ENCODE results near the gene SMTN. TPM values are rescaled to one million over a fixed set of nuclear protein-coding genes. Genes with fewer than 3 reads are reported as not detected.
"Not testable (repeated sequence)": the region's sequence is repeated elsewhere in the genome, so short reads cannot be mapped to it uniquely, and the experiment has no call there.

The SMTN gene
- total and polyA plus RNA-seq, 2 donors: 149 to 1,750 TPM

DNA sequence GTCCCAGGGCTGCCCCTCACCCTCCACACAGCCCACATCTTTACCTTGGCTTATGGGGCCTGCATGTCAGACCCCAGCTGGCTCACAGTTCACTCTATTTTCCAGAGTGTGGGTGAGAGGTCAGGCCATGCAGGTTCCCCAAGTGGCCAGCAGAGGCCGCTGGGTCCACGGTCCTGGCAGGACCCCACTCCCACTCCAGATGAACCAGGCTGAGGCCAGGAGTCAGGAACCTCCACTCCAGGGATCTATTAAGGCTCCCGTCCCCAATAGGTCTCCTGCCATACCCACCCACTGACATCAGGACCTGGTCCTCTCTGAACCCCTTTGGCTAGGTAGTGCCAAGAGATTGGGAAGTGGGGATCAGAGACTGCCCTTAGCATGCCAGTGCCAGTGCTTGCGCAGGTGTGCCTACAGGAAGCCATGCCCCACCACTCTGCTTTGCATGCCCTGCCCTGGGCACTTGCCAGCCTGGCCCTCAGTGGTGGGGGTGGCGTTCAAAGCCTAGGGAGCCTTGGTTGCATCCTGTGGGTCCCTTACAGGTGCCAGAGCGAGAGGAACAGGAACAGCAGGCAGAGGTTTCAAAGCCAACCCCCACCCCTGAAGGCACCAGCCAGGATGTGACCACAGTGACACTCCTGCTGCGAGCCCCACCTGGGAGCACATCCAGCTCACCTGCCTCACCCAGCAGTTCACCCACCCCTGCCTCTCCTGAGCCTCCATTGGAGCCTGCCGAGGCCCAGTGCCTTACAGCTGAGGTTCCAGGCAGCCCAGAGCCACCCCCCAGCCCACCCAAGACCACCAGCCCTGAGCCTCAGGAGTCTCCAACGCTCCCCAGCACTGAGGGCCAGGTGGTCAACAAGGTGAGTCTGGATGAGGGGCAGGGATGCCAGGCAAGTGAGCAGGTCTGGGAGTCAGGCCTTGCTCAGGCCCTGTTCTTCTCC, 8.3 kb downstream of the SMTN start:
- H3K4me1 ChIP-seq (ENCODE audit: insufficient read depth): no peaks in the 10 kb centered on the region
- DNase-seq (ENCODE audit: extremely low spot score): no peak
- no peaks in the 10 kb centered on the region for H3K36me3 ChIP-seq (ENCODE audit: insufficient read depth)
- H3K4me3 ChIP-seq (ENCODE audit: low read depth, low read length): no peak overlapping the region
- no peak overlapping the region for H3K27ac ChIP-seq (ENCODE audit: low read depth)
- WGBS: 57% methylated on average over 9 of the region's 9 CpGs

DNA sequence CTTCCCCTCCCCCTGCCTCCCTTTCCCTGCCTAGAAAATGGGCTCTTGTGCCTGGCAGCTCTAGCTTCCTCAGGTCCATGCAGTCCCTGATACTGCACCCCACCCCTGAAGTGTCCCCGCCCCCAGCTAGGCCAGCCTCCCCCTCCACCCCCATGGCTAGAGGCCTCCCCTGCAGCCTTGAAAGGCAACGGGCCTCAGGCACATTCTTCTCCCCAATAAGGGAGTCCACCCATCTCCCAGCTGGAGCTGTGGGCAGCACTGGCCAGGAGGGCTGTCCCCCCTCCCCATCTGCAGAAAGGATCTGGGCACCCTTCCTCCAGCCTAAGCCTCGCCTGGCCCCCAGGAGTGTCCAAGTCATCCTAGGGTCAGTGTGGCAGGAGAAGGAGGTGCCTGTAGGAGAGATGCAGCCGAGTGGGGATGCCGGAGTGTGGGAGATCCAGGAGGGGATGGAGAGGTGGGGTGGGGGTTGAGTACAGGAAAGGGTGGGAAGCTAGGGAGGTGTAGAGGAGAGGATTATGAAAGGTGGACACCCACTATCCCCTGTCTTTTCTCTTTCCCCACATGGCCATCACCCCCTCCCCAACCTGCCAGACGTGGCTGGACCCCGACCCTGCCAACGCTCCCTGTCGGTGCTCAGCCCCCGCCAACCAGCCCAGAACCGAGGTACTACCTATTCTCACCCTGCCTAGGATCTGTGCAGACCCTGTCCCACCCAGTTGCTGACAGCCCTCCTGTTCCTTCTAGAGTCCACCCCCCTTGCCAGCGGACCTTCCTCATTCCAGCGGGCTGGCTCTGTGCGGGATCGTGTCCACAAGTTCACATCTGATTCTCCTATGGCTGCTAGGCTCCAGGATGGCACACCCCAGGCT, 9.3 kb downstream of the SMTN start:
- H3K4me1 ChIP-seq (ENCODE audit: insufficient read depth): no peaks in the 10 kb centered on the region
- H3K27ac ChIP-seq (ENCODE audit: low read depth): peak overlapping the region; percentile 23
- H3K4me3 ChIP-seq (ENCODE audit: low read depth, low read length): no peak overlapping the region
- 53% methylated on average over 15 of the region's 15 CpGs for WGBS
- H3K36me3 ChIP-seq (ENCODE audit: insufficient read depth): no peaks in the 10 kb centered on the region
- DNase-seq (ENCODE audit: extremely low spot score): no peak

DNA sequence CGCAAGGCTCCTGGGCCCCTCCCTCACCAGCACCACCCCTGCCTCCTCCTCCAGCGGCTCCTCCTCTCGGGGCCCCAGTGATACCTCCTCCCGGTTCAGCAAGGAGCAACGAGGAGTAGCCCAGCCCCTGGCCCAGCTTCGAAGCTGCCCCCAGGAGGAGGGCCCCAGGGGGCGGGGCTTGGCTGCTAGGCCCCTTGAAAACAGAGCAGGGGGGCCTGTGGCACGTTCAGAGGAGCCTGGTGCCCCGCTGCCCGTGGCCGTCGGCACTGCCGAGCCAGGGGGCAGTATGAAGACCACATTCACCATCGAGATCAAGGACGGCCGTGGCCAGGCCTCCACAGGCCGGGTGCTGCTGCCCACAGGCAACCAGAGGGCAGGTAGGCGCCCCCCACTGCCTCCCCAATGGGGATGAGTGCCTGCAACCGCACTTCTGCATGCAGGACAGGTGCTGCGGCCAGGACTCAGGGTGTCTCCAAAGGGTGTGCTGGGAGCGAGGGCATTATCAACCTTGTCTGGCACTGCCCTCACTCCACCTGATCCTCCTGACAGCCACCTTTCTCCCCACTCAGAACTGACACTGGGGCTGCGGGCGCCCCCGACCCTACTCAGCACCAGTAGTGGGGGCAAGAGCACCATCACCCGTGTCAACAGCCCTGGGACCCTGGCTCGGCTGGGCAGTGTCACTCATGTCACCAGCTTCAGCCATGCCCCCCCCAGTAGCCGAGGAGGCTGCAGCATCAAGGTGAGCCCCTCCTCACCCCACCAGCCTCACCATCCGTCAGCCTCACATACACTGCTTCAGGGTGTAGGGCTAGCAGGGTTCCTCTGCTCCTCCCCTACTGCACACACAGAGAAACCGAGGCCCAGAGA, 10.2 kb downstream of the SMTN start:
- Histone ChIP-seq H3K4me1 (ENCODE audit: insufficient read depth) (no peaks in the 10 kb centered on the region), H3K27ac (ENCODE audit: low read depth) (peak overlapping the region; percentile 11), H3K4me3 (ENCODE audit: low read depth, low read length) (no peak overlapping the region), H3K36me3 (ENCODE audit: insufficient read depth) (no peaks in the 10 kb centered on the region)
- DNase-seq (ENCODE audit: extremely low spot score): no peak
- 54% methylated on average over 29 of the region's 29 CpGs for WGBS

DNA sequence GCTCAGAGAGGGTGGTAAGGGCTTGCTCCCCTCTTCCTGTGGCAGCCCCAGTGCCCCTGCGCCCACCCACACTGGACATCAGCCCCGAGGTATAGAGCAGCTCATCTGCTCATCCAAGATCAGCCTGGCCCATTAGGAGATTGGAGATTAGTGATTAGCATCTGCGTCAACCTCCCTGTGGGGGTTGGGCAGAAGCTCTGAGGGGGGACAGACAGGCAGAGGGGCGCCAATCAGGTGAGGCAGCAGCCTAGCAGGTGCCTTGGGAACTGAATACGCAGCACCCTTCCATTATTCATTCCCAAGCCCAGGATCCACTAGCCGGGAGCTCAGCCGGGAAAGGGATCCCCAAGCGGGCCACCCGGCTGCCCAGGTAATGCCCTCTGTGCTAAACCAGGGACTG, 11.0 kb downstream of the SMTN start:
- Histone ChIP-seq H3K4me3 (ENCODE audit: low read depth, low read length) (no peak overlapping the region), H3K36me3 (ENCODE audit: insufficient read depth) (no peaks in the 10 kb centered on the region), H3K27ac (ENCODE audit: low read depth) (no peak overlapping the region), H3K4me1 (ENCODE audit: insufficient read depth) (no peaks in the 10 kb centered on the region)
- no peak for DNase-seq (ENCODE audit: extremely low spot score)
- 72% methylated on average over 9 of the region's 9 CpGs for WGBS

DNA sequence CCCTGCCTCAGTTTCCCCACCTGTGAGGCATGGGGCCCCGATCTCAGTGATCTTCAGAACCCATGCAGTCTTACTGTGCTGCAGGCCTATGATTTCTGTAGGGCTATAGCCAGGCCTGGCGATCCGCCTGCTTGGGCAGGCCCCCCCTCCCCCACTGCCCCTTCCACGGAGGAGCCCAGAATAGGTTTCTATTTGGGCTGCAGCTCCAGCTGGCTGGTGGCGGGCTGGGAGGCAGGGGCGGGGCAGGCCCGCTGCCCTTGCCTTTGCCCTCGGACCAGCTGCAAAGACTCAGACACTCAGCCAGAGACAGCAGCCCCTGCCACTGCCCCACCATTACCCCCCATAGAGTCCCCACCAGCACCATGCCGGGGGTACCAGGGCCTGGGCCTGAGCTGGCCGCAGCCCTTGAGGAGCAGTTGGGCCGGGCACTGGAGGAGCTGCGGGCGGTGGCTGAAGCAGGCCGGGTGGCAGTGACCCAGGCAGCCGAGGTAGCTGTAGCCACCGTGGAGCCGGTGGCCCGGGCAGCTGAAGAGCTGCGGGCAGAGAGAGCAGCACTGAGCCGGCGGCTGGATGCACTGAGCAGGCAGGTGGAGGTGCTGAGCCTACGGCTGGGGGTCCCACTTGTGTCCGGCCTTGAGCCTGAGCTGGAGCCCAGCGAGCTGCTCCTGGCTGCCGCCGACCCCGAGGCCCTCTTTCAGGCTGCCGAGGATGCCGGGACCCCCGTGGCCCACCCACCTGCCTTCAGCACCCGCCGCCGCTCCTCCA, 12.2 kb downstream of the SMTN start:
- DNase-seq (ENCODE audit: extremely low spot score): no peak
- Histone ChIP-seq H3K36me3 (ENCODE audit: insufficient read depth) (no peaks in the 10 kb centered on the region), H3K27ac (ENCODE audit: low read depth) (no peak overlapping the region), H3K4me3 (ENCODE audit: low read depth, low read length) (no peak overlapping the region), H3K4me1 (ENCODE audit: insufficient read depth) (no peaks in the 10 kb centered on the region)
- WGBS: 63% methylated on average over 33 of the region's 33 CpGs

DNA sequence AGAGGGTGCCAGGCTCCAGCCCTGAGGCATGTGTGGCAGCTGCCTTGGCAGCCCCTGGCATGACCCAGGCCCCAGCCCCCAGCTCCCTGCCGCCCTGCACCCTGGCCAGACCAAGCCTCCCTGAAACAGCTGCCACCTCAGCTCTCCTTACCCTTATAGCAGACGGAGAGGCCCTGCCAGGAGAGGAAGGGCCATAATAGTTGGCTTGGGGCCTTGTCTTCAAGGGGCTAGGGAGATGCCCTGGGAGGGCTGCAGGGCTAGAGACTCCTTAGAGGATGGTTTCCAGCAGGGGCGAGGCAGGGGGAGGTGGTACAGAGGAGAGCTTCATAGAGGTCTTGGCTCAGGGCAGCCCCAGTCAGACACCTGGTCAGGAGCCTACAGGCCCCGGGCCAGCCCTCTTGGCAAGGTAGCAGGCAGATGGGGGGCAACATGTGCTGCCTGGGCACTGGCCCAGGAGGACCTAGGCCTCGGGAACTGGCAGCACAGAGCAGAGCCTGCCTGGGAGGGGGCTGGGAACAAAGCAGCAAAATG, 13.0 kb downstream of the SMTN start:
- Histone ChIP-seq H3K4me3 (ENCODE audit: low read depth, low read length) (no peak overlapping the region), H3K36me3 (ENCODE audit: insufficient read depth) (no peaks in the 10 kb centered on the region)

DNA sequence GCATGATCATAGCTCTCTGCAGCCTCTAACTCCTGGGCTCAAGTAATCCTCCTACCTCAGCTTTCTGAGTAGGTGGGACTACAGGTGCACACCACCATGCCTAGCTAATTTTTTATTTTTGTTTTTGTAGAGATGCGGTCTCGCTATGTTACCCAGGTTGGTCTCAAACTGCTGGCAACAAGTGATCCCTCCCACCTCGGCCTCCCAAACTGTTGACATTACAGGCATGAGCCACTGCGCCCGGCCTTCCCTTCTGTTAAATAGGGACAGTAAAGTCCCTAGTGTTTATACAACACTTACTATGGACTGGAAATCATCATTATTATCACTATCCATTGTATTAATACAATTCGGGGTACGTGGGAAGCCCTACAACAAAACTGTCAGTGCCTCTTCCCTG, 13.6 kb downstream of the SMTN start:
- H3K27ac ChIP-seq (ENCODE audit: low read depth): no peak overlapping the region
- H3K4me3 ChIP-seq (ENCODE audit: low read depth, low read length): no peak overlapping the region
- H3K4me1 ChIP-seq (ENCODE audit: insufficient read depth): no peaks in the 10 kb centered on the region

More for the DNA sequence above, 13.0 kb downstream of the SMTN start:
- Histone ChIP-seq H3K4me1 (ENCODE audit: insufficient read depth) (no peaks in the 10 kb centered on the region), H3K27ac (ENCODE audit: low read depth) (no peak overlapping the region)
- WGBS: 49% methylated on average over 5 of the region's 5 CpGs
- DNase-seq (ENCODE audit: extremely low spot score): no peak

DNA sequence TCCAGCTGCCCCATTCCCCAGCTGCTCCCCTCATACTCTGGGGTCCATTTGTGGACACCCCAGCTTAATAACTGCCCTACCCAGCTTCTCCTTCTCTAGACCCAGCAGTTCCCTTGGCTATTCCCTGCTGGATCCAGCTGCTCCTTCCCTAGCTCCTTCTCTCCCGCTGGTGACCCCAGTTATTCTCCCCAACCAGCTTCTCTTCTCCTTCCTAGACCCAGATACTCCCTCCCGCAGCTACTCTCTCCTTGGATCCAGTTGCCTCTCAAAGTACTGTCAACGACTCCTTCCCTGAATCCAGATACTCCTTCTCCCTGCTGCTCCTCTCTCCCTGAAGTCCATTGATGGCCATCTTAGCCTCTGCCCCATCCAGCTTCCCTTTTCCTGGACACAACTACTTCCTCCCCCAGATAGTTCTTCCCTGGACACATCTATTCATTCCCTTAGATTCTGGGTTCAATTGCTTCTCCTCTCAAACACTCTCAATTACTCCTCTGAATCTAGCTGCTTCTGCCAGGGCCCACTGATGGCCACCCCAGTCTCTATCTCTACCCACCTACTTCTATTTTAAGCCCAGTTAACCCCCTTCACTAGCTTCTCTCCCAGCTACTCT, 14.6 kb downstream of the SMTN start:
- Histone ChIP-seq H3K4me1 (ENCODE audit: insufficient read depth) (no peaks in the 10 kb centered on the region), H3K36me3 (ENCODE audit: insufficient read depth) (no peaks in the 10 kb centered on the region), H3K4me3 (ENCODE audit: low read depth, low read length) (no peak overlapping the region), H3K27ac (ENCODE audit: low read depth) (no peak overlapping the region)
- WGBS: 76% methylated on average over 3 of the region's 3 CpGs
- DNase-seq (ENCODE audit: extremely low spot score): no peak

More for the DNA sequence above, 13.6 kb downstream of the SMTN start:
- no peak for DNase-seq (ENCODE audit: extremely low spot score)
- 58% methylated on average over 7 of the region's 7 CpGs for WGBS
- H3K36me3 ChIP-seq (ENCODE audit: insufficient read depth): no peaks in the 10 kb centered on the region

DNA sequence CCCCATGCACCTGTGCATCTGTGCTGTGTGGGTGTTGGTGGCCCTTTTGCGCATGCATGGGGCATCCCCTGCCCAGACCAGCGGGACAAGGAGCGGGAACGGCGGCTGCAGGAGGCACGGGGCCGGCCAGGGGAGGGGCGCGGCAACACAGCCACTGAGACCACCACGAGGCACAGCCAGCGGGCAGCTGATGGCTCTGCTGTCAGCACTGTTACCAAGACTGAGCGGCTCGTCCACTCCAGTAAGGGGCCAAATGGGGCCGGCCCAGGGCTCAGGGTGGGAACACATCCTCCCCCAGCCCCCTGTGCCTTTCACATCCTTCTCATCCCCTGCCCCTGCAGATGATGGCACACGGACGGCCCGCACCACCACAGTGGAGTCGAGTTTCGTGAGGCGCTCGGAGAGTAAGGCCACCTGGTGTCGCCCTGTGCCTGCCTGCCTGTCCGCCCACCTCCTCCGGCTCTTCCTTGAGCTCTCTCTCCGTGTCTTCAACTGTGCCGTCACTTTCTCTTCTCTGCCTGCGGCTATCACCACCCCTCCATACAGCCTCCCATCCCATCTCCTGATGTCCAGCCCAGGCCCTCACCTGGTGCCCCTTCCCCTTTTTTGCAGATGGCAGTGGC, 15.7 kb downstream of the SMTN start:
- Histone ChIP-seq H3K4me3 (ENCODE audit: low read depth, low read length) (no peak overlapping the region), H3K4me1 (ENCODE audit: insufficient read depth) (no peaks in the 10 kb centered on the region), H3K27ac (ENCODE audit: low read depth) (no peak overlapping the region), H3K36me3 (ENCODE audit: insufficient read depth) (no peaks in the 10 kb centered on the region)
- WGBS: 66% methylated on average over 27 of the region's 27 CpGs
- no peak for DNase-seq (ENCODE audit: extremely low spot score)

DNA sequence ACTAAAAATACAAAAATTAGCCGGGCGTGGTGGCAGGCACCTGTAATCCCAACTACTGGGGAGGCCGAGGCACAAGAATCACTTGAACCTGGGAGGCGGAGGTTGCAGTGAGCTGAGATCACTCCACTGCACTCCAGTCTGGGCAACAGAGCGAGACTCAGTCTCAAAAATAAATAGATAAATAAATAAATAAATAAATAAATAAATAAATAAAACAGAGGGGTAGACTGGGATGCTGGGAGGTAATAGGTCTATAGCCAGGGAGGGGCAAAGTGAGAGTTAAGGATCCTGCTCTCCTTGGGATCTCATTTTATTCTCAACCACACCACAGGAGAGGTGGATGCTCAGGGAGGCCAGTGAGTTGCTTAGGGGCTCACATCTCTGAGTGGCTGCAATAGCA, 16.4 kb downstream of the SMTN start:
- H3K4me3 ChIP-seq (ENCODE audit: low read depth, low read length); H3K27ac ChIP-seq (ENCODE audit: low read depth); H3K4me1 ChIP-seq (ENCODE audit: insufficient read depth); DNase-seq (ENCODE audit: extremely low spot score); H3K36me3 ChIP-seq (ENCODE audit: insufficient read depth): not testable (repeated sequence)
- 72% methylated on average over 5 of the region's 5 CpGs for WGBS

DNA sequence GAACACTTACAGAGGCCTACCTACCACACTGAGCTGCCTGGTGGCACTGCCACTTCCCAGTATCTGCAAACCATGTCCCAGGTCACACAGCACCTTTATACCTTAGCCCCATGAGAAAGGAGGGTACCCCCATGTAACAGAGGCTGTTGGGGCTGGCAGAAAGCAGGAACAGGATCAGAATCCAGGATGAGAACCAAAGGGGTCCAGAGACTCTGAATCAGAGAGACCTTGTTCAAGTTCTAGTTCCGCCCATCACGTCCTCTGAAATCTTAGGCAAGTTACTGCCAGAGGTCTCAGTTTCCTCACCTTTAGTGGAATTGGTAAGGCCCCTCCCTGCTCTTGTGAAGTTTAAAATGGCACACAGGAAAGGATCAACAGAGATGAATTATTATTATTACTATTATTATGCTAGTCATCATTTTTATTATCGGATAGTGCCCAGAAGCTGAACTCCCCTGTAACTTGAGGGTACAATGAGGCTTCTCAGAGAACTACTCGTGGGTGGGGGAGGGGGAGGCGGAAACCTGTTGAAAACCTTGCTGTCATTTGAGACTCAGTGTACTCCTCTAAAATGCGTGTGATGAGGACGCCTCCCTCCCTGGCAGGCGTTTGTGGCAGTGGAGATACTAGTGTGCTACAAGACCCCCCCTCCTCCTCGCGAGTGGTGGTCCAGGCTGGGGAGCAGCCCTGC, 17.0 kb downstream of the SMTN start:
- H3K4me3 ChIP-seq (ENCODE audit: low read depth, low read length): no peak overlapping the region
- 56% methylated on average over 10 of the region's 10 CpGs for WGBS
- no peak for DNase-seq (ENCODE audit: extremely low spot score)

More for the DNA sequence above, 17.0 kb downstream of the SMTN start:
- Histone ChIP-seq H3K27ac (ENCODE audit: low read depth) (no peak overlapping the region), H3K36me3 (ENCODE audit: insufficient read depth) (no peaks in the 10 kb centered on the region), H3K4me1 (ENCODE audit: insufficient read depth) (no peaks in the 10 kb centered on the region)

Measured in urinary bladder (tissue), 4 donors.